Adipocyte (in vitro differentiated cells): ENCODE measurements around the gene ATP8B3.

Experiments used
- DNase-seq: peaks from one replicate; pipeline ENCODE4 v3.0.0-alpha.2; 2015; ENCODE audit warnings: low read depth
- H3K27me3 ChIP-seq: replicated peaks from 2 replicates; pipeline ENCODE4 v1.7.0; 2013; ENCODE audit warnings: mild to moderate bottlenecking, low read length, moderate library complexity; ENCODE audit not compliant: control insufficient read depth, insufficient read depth
- H3K36me3 ChIP-seq: 2 replicates; pipeline ENCODE4 v1.7.0; 2013; ENCODE audit warnings: low read length, mild to moderate bottlenecking, moderate library complexity; ENCODE audit not compliant: control insufficient read depth, insufficient read depth, severe bottlenecking
- H3K4me1 ChIP-seq: 2 replicates; pipeline ENCODE4 v1.7.0; 2013; ENCODE audit warnings: mild to moderate bottlenecking, low read length, moderate library complexity; ENCODE audit not compliant: control insufficient read depth, insufficient read depth
- H3K4me3 ChIP-seq: 2 replicates; pipeline ENCODE4 v1.7.0; 2013; ENCODE audit warnings: mild to moderate bottlenecking, low read length, moderate library complexity
- H3K9ac ChIP-seq: 2 replicates; pipeline ENCODE4 v1.7.0; 2013; ENCODE audit warnings: mild to moderate bottlenecking, low read length, moderate library complexity
- H3K9me3 ChIP-seq: 2 replicates; pipeline ENCODE4 v1.7.0; 2013; ENCODE audit warnings: mild to moderate bottlenecking, low read length, moderate library complexity; ENCODE audit not compliant: control insufficient read depth

Gene ATP8B3

GRCh38 chr19:1796395-1797142 lies 15.5 kb downstream of the ATP8B3 start:
- Histone ChIP-seq H3K36me3 (no peaks in the 10 kb centered on the region), H3K4me1 (no peaks in the 10 kb centered on the region), H3K4me3 (no peak overlapping the region), H3K27me3 (peaks cover 8% of the 10 kb centered on the region), H3K9ac (no peak overlapping the region), H3K9me3 (no peaks in the 10 kb centered on the region)
- no peak for DNase-seq

- H3K27me3 ChIP-seq = peaks cover 8% of the 10 kb centered on the region
- DNase-seq = no peak
Measured at GRCh38 chr19:1794424-1795172, 17.5 kb downstream of the ATP8B3 start.

GRCh38 chr19:1791879-1792278 lies 20.2 kb downstream of the ATP8B3 start:
- DNase-seq = no peak
- Histone ChIP-seq H3K27me3 (peaks cover 19% of the 10 kb centered on the region), H3K36me3 (no peaks in the 10 kb centered on the region), H3K4me1 (no peaks in the 10 kb centered on the region), H3K4me3 (no peak overlapping the region), H3K9ac (no peak overlapping the region), H3K9me3 (no peaks in the 10 kb centered on the region)

More at GRCh38 chr19:1794424-1795172, 17.5 kb downstream of the ATP8B3 start:
- Histone ChIP-seq H3K9me3 (no peaks in the 10 kb centered on the region), H3K36me3 (no peaks in the 10 kb centered on the region), H3K9ac (no peak overlapping the region), H3K4me3 (no peak overlapping the region), H3K4me1 (no peaks in the 10 kb centered on the region)

DNA sequence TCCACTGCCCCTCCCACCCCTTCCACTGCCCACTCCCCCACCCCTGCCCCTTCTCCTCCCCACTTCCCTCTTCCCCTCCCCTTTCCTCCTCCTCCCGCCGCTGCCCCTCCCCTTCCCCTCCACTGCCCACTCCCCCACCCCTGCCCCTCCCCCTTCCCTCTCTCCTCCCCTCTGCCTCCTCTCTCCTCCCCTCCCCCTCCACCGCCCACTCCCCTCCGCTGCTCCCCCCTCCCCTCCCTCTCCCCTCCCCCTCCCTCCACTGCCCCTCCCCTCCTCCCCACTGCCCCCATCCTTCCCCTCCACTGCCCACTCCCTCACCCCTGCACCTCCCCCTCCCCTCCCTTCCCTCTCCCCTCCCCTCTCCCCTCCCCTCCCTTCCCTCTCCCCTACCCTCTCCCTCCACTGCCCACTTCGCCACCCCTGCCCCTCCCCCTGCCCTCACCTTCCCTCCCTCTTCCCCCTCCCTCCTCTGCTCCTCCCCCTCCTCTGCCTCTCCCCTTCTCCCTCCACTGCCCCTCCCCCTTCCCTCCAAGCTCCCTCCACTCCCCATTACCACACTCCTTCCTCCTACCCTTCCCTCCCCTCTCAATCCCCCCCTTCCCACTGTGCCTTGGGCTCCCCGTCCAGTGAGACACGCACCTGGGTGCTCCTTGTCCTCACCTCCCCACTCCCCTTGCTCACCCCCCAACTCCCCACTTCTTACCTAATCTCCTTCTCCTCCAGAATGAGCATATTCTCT lies 21.9 kb downstream of the ATP8B3 start:
- no peaks in the 10 kb centered on the region for H3K4me1 ChIP-seq
- no peak for DNase-seq
- H3K9me3 ChIP-seq = no peaks in the 10 kb centered on the region
- H3K4me3 ChIP-seq = no peak overlapping the region
- no peak overlapping the region for H3K9ac ChIP-seq
- H3K27me3 ChIP-seq = peaks cover 11% of the 10 kb centered on the region
- no peaks in the 10 kb centered on the region for H3K36me3 ChIP-seq

- Histone ChIP-seq H3K4me3 (no peak overlapping the region), H3K27me3 (peaks cover 17% of the 10 kb centered on the region), H3K36me3 (no peaks in the 10 kb centered on the region), H3K9me3 (no peaks in the 10 kb centered on the region), H3K4me1 (no peaks in the 10 kb centered on the region), H3K9ac (no peak overlapping the region)
- no peak for DNase-seq
Measured at GRCh38 chr19:1789261-1790041, 22.6 kb downstream of the ATP8B3 start.

DNA sequence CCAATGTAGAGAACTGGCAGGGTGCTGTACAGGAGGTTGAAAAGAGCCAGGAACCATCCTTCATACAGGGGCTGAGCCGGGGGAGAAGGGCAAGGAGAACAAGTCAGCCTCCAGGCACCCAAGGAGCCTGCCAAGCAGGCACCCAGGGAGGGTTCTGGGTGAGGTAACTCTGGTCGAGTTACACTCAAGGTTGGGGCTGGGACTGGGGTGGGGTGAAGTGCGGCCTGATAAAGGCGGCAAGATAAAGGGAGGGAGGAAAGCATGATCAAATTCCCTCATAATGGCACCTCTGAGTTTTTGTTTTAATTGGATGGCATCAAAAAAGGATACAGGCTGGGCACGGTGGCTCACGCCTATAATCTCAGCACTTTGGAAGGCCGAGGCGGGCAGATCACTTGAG lies 25.0 kb downstream of the ATP8B3 start:
- Histone ChIP-seq H3K4me3 (no peak overlapping the region), H3K36me3 (no peaks in the 10 kb centered on the region), H3K4me1 (no peaks in the 10 kb centered on the region), H3K27me3 (peaks cover 38% of the 10 kb centered on the region), H3K9ac (no peak overlapping the region), H3K9me3 (peaks cover 5% of the 10 kb centered on the region)
- no peak for DNase-seq

DNA sequence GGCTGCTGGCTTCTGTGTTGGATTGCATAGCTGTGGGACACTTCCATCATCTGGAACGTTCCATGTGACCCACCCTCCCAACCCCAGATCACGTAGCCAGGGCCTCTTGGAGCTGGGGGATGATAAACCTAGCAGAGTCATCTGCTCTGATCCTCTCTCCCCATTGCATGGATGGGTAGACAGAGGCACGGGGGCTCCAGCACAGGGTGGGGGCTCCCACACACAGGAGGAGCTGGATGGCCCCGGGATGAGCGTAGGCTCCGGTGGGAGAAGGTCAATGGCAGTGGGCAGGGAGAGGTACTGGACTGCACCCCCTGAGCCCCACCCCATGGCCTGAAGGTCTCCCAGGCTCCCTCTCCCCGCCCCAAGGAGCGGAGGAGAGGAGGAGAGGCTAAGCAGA lies 25.4 kb downstream of the ATP8B3 start:
- DNase-seq = no peak
- H3K27me3 ChIP-seq = peaks cover 40% of the 10 kb centered on the region
- no peaks in the 10 kb centered on the region for H3K4me1 ChIP-seq
- H3K9ac ChIP-seq = no peak overlapping the region
- H3K4me3 ChIP-seq = no peak overlapping the region
- H3K9me3 ChIP-seq = peaks cover 10% of the 10 kb centered on the region
- H3K36me3 ChIP-seq = no peaks in the 10 kb centered on the region

DNA sequence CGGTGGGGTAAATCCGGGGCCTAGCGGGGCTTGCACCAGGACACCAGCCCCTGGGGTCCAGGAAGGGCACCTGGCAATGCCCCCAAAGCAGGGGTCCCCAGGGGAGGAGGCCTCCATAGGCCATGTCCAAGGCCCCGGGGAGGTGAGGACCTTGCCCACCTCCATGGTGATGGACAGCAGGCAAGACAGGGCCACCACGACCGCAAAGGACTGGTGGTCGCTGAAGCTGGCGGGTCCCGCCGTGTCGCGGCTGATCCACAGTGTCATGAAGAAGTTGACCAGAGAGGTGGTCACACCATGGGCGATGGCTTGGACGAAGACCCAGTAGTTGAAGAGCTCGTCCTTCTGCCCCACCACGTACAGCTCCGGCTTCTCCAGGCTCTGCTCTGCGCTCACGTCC lies 26.8 kb downstream of the ATP8B3 start:
- Histone ChIP-seq H3K36me3 (no peaks in the 10 kb centered on the region), H3K4me3 (no peak overlapping the region), H3K9ac (no peak overlapping the region), H3K27me3 (peaks cover 42% of the 10 kb centered on the region), H3K4me1 (no peaks in the 10 kb centered on the region), H3K9me3 (peaks cover 12% of the 10 kb centered on the region)
- DNase-seq = no peak

DNA sequence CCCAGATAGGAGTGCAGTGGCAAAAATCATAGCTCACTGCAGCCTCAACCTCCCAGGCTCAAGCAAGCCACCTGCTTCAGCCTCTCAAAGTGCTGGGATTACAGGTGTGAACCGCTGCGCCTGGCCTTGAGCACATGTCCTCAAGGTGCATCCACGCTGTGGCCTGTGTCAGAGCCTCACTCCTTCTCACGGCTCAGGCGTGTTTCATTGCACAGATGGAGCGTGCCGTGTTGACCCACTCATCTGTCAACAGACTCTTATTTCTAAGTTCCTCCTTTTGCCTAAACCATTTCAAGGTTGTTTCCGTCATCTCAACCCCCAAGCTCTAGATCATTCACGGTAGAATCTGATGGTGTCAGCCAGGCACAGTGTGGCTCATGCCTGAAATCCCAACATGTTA lies 28.2 kb downstream of the ATP8B3 start:
- no peak overlapping the region for H3K9ac ChIP-seq
- peaks cover 53% of the 10 kb centered on the region for H3K27me3 ChIP-seq
- H3K9me3 ChIP-seq = peaks cover 12% of the 10 kb centered on the region
- DNase-seq = no peak
- H3K4me1 ChIP-seq = no peaks in the 10 kb centered on the region
- no peaks in the 10 kb centered on the region for H3K36me3 ChIP-seq
- no peak overlapping the region for H3K4me3 ChIP-seq

DNA sequence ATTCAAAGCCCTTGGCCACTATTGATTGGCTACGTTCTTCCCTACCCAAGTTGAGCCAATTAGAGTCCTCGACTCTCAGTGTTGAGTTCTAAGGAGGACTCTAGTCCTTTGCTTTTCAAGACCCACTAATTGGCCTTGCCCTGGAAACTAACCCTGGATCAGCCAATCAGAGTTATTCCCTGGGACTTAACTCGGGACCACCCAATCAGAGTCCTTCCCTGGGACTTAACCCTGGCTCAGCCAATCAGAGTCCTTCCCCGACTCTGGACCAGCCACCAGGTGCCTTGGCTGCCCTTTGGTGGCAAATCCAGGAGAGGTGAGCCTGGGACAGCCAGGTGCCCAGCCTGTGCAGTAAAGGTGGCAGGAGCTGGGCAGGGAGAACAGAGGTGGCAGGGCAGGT lies 28.7 kb downstream of the ATP8B3 start:
- no peak for DNase-seq
- Histone ChIP-seq H3K4me3 (no peak overlapping the region), H3K36me3 (no peaks in the 10 kb centered on the region), H3K27me3 (peaks cover 52% of the 10 kb centered on the region), H3K9me3 (peaks cover 12% of the 10 kb centered on the region), H3K4me1 (no peaks in the 10 kb centered on the region), H3K9ac (no peak overlapping the region)

- no peaks in the 10 kb centered on the region for H3K36me3 ChIP-seq
- H3K27me3 ChIP-seq = peaks cover 49% of the 10 kb centered on the region
Measured at GRCh38 chr19:1782521-1782920, 29.6 kb downstream of the ATP8B3 start.

More at GRCh38 chr19:1782521-1782920, 29.6 kb downstream of the ATP8B3 start:
- Histone ChIP-seq H3K4me3 (no peak overlapping the region), H3K4me1 (no peaks in the 10 kb centered on the region), H3K9ac (no peak overlapping the region), H3K9me3 (peaks cover 12% of the 10 kb centered on the region)
- DNase-seq = no peak
